Epithelial cell of prostate (primary cell): Measurements from ENCODE around the gene MBIP.

Experiments
- DNase-seq: peaks from one replicate; pipeline ENCODE4 v3.0.0-alpha.2; 2011; ENCODE audit warnings: low read depth, low spot score
- H3K27ac ChIP-seq: fragments of 450-650 bp; 2 replicates; pipeline ENCODE4 v1.5.1; 2017; ENCODE audit warnings: mild to moderate bottlenecking

Gene MBIP

DNA sequence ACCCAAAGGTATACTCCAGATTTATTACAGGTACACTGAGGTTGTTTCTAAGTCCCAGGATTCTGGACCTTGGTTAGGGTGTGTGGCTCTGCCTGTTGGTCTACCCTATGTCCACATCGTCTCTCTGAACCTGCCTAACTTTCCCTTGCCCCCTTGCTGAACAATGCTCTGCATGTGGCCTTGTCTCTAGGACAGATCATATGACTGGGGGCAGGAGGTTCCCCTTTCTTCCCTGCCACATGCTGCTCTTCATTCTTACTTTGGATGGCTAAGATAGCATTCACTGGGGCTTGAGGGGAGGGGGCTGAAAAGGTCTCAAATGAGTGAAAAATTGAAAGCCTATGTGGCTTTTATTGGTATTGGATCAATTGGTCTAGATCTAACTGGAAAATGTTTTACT, 49.2 kb downstream of the MBIP start:
- DNase-seq = no peak
- no peak overlapping the region for H3K27ac ChIP-seq

GRCh38 chr14:36270191-36270590, 50.2 kb downstream of the MBIP start:
- no peak overlapping the region for H3K27ac ChIP-seq
- no peak for DNase-seq

DNA sequence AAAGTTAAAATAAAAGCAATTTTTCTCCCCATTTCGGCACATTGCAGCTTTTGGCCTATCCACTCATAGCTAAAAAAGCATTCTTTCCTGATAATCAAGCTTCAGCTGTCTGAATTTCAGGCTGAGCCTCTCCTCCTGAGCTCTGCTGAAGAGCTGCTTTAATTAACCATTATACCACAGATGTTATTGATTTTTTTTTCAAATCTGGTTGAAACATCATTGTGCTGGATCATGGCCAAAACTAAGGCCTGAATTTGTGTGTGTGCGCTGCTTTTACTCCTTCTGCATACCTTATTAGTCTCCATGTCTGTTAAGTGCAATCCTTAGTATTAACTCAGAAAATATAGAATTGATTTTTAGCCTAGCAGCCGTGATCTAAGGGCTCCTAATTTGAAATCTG, 52.3 kb downstream of the MBIP start:
- DNase-seq = no peak
- no peak overlapping the region for H3K27ac ChIP-seq

DNA sequence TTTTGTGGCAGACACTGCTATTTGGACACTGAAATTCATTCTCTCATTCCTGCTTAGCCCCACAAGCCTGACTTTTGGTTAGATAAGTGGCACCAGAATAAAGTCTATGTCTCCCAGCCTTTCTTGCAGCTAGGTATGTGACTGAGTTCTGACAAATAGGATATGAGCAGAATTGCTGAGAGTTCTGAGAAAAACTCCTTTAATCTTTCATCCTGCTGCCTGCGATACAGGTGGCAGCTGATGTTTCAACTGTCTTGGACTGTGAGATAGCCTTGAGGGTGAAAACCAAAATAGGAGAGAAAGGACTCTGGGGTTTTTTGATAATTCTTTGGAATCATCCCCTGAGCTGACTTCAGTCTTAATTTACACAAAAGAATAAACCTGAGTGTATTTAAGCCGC, 55.8 kb downstream of the MBIP start:
- DNase-seq = no peak
- H3K27ac ChIP-seq = no peak overlapping the region

GRCh38 chr14:36264107-36264506, 56.3 kb downstream of the MBIP start:
- H3K27ac ChIP-seq = no peak overlapping the region
- no peak for DNase-seq

- H3K27ac ChIP-seq = no peak overlapping the region
- no peak for DNase-seq
Measured at GRCh38 chr14:36260970-36261640, 59.3 kb downstream of the MBIP start.

DNA sequence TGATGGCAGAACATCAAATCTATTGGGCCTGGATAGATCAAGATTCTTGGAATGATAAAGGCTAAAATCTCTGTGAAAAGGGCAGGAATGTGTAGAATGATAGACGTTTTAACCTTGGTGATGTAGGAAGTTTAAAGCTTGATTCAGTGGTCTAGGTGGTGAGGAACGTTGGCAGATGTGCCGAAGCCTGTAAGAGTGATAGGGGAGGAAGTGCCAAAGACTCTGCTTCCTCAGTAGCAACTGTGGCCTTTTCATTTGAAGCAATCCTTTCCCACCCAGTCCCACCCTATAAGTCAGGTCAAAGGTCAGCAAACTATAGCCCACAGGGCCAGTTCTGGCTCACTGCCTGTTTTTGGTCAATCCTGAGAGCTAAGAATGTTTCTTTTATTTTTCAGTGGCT, 62.2 kb downstream of the MBIP start:
- no peak overlapping the region for H3K27ac ChIP-seq
- no peak for DNase-seq

- DNase-seq = no peak
- no peak overlapping the region for H3K27ac ChIP-seq
Measured at GRCh38 chr14:36256126-36256801, 64.2 kb downstream of the MBIP start.

DNA sequence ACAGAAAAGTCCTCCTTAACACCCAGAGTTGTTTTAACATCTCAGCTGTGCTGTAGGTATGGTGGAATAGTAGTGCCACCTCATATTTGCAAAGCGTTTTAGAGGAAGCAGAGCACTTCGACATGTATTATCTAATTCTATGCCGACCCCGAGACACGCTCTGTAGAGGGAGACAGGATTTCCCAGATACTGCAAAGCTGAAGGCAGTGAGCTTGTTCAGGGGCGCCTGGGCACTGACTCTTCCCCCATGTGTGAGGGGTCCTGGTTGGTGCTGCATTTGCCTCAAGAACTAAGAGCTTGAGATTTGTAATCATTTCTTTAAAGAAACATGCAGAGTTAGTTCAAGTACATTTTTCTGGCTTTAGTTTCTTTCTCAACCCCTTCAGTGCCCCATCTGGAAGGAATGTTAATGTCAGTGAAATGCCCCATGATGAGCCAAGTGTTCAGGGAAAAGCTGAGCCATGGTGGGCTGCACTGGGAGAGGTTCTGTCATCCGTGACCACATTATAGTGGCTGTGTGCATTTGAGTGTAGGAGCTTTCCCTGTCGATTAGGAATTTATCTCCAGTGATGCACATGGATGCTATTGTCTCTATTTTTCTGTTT, 66.3 kb downstream of the MBIP start:
- no peak for DNase-seq
- no peak overlapping the region for H3K27ac ChIP-seq
